HG03439 (cell line): ENCODE measurements around the gene RIPOR3.
"Not testable (repeated sequence)": the region's sequence is repeated elsewhere in the genome, so short reads cannot be mapped to it uniquely, and the experiment has no call there.

ENCODE experiments used
- ATAC-seq: cut with Tn5 transposase; IDR thresholded peaks from one replicate; pipeline ENCODE4 v1.9.1; 2021; ENCODE audit warnings: mild to moderate bottlenecking, moderate library complexity; ENCODE audit not compliant: unreplicated experiment

Gene RIPOR3

DNA sequence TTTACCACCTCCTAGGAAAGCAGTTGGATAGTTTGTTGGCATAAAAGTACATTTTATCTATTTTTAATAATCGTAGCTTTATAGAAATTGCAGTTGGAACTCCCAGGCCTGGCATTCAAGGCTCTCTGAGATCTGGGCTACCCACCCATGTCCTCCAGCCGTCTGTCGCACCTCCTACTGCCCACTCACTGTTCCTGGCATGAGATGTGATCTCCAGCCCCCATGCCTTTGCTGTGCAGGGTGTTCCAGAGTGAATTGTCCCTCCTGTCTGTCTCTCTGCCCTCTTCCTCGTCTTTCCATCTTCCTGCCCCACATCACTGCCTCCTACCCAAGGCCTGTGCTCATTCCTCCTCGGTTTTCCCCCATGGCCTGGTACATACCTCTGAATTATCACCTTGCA lies 130.5 kb downstream of the RIPOR3 start:
- no peak for ATAC-seq

DNA sequence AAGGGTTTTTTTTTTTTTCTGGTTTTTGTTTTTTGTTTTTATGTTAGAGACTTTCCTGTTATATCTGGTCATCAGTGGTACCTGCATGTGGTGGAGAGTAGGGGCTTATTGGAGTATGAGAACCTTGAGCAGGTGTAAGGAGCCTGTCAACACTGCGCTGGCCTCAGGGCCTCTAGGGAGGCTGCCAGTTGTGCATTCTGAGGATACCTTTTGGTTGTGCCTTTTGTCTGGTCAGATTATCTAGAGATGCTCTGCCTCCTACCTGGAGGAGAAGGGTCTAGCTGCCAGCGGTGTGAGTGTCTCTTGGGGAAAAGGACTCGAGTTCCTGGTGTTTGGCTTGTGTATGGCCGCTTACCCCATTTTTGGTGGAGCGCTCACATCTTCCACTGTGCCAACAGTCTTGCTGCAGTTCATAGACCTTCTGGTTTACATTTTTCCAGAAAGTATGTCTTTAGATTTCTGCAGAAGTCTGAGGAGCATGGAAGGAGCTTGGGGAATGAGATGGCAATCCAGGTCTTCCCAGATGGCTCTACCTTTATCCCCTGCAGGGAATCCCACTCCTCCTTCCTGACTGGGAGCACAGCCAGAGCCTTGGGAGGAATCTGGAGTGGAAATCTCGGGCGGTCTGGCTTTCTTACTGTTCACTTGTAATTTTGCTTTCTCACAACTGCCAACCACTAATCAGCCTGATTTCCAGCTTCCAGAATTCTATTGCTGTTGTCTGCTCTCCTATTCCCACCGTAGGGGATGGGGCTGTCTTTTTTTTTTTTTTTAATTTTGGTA lies 131.3 kb downstream of the RIPOR3 start:
- no peak for ATAC-seq

DNA sequence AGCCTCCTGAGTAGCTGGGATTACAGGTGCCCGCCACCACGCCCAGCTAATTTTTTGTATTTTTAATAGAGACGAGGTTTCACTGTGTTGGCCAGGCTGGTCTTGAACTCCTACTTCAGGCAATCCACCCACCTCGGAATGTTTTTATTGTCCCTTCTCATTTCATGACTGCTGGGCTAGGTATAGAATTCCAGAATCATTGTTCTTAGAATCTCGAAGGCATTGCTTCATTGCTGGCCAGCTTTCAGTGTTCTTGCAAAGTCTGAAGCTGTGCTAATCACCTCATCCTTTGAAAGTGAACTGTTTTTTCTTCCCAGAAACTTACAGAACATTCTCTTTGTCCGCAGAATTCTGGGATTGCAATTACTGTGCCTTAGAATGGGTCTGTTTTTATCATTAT lies 132.2 kb downstream of the RIPOR3 start:
- no peak for ATAC-seq

DNA sequence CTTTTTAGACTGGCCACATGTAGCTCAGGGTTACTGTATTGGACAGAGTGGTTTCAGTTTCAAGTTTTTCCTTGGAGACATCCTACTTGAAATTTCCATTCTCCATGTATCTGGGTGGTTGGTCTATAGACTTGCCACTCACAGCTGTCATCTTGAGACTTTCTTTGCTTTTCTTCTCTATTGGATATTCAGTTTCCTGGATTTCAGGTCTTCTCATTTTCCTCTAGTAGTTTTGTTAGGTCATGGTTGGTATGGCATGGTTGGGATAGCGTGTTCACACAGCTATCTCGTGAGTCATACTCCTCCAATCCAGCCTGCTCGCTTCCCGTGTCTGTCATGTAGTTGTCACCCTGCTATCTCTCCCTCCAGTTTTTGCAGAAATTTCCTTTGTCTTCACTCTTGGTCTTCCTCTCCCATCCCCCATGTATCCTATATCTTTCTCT lies 132.8 kb downstream of the RIPOR3 start:
- no peak for ATAC-seq

DNA sequence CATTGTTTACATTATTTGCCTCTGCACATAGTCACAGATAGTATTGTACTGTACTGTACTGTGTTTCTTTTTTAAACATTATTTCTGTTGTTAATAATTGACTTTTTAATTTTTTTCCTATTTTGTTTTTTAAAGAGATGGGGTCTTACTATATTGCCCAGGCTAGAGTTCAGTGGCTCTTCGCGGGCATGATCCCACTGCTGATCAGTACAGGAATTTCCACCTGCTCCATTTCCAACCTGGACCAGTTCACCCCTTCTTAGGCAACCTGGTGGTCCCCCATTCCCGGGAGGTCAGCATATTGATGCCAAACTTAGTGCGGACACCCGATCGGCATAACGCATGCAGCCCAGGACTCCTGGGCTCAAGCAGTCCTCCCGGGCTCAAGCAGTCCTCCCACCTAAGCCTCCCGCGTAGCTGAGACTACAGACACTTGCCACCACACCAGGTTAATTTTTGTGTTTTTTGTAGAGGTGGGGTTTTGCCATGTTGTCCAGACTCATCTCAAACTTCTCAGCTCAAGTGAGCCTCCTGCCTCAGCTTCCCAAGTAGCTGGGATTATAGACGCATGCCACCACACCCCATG lies 133.7 kb downstream of the RIPOR3 start:
- ATAC-seq = no peak

DNA sequence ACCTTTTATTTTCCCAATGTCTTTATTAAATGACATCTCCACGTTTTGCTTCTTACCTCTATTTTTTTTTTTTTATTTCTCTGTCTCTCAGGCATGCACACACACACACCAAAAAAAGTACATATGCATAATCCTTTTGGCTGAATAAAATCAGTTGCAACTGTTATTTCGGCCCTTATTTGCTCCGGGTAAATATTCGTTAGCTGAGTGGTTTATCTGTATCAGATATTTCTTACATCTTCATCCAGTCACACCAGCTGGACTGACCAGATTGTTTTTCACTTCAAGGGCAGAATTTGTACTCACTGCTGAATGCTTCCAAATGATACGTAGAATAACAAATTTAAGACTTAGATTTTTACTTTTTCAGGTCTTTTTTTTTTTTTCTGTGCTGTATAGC lies 135.7 kb downstream of the RIPOR3 start:
- ATAC-seq = no peak

DNA sequence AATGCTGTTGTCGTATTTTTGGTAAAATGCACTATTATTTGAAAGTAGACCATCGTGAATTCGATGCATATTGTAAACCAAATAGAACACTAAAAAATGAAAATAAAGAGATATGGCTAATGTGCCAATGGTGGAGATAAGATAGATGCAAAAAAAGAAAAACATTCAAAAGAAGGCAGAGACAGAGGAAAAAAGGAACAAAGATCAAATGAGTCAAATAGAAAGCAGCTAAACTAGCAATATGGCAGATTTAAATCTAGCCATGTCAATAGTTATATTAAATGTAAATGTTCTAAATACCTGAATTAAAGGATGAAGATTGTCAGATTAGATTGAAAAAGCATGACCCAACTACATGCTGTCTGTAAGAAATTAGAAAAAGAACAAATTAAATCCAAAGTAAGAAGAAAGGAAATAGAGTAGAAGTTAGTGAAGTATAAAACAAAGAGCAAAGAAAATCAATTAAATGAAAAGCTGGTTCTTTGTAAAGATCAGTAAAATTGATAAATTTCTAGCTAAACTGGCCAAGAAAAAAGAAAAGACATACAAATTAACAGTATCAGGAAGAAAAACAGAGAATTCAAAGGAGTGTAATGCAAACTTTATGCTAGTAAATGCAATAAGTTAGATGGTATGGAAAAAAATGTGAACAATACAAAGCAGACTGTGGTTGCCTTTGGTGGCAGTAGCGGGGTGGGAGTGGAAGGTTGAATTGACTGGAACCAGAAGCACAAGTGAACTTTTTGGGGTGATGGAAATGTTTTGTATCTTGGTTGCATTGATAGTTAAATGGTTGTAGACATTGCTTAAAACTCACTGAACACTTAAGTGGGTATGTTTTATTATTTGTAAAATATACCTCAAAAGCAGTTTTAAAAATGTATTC lies 136.4 kb downstream of the RIPOR3 start:
- no peak for ATAC-seq

DNA sequence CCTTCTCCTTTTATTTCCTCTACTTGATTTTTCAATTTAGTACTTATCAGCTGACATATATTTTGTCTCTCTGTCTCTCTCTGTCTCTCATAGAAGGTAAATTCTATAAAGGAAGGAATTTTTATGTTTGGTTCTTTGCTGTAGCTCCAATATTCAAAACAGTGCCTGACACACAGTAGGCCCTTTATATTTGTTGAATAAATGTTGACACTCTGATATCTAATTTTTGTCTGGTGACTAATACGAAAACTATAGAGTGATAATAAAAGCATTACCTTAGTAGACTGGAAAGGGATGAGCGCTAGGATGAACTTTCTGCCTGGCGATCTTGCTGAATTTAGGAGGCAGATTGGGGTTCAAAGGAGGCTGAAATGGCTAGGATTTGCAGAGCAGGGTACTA lies 138.4 kb downstream of the RIPOR3 start:
- ATAC-seq = no peak

DNA sequence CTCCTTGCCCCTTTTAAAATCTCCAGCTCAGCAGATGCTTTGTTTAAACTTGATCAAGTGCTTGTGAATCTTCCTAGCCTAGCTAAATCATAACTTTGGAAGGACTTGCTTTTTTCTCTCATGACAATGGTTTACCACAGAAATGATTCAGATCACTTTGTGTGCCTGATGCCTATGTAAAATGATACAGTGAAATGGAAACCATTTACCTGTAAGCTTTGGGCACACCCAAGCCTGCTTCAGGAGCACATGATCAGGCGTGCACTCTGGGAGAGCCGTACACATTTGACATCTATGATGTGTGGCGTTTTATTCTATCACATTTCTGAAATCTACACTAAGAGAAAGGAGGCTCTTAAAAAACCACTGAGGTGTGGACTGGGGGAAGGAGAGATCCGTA lies 140.1 kb downstream of the RIPOR3 start:
- no peak for ATAC-seq

DNA sequence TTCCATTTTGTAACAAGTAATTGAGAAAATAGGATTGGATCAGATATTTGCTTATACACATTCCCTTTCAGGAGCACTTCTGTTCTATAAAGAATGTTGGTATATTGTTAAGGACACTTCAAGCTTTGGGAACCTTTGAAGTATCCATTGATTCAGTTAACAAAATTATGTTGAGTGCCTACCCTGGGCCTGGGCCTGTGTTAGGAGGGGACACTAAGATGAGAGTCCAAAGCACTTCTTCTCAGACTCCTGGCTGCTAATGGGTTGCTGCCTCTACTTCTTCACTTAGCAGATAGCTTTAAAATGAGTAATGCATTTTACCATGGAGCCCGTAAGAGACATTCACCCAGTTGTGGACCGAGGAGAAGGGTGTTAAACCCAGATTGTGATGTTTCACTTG lies 140.8 kb downstream of the RIPOR3 start:
- no peak for ATAC-seq

DNA sequence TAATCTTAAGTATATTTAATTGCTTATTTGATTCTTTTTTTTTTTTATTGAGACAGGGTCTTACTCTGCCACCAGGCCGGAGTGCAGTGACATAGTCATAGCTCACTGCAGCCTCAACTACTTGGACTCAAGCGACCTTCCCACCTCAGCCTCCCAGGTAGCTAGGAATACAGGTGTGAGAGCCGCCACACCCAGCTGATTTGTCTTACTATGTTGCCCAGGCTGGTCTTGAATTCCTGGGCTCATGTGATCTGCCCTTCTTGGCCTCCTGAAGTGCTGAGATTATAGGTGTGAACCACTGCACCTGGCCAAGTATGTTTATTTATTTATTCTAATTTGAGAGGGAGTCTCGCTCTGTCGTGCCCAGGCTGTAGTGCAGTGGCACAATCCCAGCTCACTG lies 142.9 kb downstream of the RIPOR3 start:
- no peak for ATAC-seq

DNA sequence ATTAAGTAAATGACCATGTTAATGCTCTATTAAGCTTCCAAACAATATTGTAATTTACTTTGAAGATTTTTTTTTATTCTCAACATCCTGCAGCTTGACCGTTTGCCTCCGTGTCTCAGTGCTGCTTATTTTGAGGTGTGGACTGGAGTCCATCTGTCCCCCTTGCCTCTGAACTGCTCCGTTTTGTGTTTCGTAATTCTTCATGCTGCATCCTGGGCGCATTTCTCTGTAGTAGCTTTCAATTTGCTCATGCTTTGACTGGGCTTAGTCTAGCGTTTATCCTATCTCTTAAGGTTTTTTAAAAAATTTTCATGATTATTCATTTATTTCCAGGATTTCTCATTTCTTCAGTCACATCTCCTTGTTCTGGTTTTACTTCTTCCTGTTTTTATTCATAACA lies 143.4 kb downstream of the RIPOR3 start:
- ATAC-seq = no peak

DNA sequence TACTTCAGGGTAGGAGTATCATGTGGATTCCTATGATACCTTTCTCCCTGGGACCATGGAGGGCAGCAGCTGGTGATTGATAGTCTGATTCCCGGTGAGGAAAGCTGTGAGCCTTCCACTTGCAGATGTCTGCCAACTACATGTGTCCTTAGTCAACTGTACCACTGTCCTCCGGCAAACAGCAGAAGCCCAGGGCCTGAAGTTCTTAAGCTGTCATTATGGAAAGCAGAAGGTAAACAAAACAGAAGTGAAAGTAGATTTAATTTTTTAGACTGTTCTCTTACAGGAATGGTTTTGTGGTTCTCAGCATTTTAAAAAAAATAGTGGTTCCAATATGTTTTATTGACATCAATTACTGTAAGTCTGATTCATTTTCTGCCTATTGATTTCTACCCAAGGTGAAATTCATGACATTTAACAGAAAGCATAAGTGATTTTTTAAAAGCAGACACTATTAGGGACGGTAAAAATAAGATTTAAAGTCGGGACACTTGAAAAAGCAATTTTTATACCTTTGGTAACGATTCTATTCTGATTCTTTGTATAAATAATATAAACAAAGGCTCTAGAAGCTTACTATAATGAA lies 144.5 kb downstream of the RIPOR3 start:
- no peak for ATAC-seq

DNA sequence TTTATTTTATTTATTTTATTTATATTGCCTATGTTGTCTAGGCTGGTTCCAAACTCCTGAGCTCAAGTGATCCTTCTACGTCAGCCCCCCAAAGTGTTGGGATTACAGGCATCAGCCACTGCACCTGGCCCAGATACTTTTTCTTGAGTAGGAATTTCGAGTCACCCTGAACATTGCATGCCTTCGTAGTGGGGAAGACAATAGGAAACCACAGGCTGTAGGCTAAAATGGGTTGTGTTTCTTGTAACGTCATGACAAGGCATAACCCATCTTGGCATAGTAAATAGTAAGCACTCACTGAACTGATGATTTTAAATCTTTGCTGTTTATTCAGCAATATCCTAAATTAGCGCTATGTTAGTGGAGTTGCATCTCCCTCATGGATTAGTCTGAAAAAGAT lies 146.2 kb downstream of the RIPOR3 start:
- no peak for ATAC-seq

DNA sequence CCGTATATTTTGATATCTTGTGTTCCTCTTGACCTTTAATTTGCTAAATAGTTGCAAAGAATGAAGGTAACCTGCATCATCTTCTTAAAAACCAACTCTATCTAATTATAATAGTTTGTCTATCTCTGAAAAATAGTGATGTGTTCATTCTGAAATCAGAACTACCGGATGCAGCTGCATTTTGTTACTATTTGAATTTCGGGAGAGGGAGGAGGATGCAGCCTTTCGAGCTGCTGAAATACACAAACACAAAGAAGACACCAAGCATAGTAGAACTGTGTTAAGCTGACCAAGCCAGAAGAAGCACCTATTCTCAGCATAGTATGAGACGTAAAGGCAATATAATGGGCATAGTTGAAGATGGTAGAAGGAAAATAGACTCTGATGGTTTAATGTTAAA lies 148.0 kb downstream of the RIPOR3 start:
- no peak for ATAC-seq

DNA sequence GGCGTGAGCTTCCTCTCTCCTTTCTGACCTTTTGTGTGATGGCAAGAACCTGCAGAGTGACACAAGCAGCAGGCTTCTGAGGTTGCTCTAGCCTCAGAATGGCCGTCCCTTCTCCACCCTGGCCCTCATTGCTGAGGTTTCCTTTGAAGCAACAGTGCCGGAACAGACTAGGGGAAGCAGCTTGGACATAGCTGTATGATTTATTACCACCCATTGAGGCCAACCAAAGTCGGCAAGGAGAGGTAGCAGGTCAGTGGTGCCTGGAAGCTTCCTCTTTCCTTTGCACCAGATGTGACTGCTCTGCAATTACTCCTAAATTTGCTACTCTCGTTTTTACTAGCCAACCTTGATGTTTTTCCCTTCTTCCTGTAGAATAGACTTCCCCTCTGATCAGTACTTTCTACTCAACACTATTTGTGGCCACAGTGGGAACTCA lies 149.7 kb downstream of the RIPOR3 start:
- ATAC-seq = no peak

DNA sequence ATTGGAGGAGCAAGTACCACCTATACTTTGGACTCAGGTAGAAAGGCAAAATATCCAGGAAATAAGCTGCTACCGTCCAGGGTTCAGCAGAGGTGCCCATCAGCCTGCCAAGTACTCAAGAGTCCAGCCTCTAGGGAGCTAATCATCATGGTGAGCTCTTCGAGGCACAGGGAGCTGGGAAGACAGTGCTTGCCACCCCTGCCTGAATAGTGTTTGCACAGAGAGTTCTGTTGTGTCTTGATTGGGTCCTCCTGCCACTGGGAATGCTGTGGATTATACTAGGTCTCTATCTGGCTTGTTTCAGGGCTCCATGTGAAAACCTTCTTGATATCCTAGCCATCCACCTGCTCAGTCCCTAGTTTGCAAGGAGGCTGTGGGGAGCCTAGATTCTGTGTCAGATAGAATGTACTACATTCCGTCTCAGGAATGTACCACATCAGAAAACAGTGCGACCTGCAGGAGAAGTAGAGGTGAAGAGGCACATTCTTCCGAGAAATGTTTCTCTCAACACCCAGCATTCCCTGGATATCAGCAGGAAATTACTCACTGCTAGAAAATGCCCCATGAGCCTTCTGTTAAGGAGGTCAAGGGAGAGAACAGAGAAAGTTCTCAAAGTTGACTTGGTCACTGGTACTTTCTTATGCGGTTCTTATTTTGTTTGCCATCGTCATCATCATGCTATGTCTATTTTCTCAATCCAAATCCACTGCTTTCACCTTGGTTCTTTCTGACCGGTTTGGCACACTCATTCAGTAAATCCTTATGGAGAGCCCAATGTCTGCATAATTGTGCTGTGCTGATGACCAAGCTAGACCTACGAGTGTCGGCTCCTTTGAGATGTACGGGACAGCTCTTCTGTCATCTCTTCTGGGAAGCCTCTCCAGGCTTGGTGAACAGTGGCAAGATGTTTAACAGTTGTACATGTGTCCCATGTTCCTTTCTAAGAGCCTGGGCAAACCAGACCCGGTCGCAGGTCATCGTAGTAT lies 150.4 kb downstream of the RIPOR3 start:
- ATAC-seq = no peak

DNA sequence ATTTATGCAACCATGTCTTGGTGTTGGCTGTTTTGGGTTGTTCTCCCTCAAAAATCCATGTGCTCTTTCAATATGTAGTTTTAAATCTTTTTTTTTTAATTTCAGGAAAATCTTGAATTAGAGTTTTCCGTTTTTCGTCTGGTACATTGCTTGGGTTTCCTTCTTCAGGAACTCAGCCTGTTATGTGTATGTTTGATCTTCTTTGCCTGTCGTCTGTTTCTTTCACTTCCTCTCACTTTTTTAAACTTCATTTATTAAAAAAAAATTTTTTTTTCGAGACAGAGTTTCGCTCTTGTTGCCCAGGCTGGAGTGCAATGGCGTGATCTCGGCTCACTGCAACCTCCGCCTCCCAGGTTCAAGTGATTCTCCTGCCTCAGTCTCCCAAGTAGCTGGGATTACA lies 151.5 kb downstream of the RIPOR3 start:
- not testable (repeated sequence) for ATAC-seq

DNA sequence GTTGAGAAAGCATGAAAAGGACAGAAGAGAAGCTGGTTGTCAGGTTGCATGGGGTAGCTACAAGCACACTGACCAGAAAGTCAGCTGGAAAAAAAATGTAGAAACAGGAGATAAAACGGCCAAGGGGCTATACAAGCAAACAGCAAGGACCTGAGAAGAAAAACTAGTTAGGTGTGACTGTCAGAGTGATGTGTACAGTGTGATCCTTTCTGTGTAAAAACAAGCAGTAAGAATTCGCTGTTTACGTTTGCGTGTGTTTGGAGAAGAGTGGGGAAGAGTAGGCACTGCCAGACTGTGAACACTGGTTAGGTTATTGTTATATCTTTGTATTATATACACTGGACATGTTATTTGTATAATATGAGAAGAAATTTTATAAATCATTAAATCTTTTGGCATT lies 153.1 kb downstream of the RIPOR3 start:
- ATAC-seq = no peak

DNA sequence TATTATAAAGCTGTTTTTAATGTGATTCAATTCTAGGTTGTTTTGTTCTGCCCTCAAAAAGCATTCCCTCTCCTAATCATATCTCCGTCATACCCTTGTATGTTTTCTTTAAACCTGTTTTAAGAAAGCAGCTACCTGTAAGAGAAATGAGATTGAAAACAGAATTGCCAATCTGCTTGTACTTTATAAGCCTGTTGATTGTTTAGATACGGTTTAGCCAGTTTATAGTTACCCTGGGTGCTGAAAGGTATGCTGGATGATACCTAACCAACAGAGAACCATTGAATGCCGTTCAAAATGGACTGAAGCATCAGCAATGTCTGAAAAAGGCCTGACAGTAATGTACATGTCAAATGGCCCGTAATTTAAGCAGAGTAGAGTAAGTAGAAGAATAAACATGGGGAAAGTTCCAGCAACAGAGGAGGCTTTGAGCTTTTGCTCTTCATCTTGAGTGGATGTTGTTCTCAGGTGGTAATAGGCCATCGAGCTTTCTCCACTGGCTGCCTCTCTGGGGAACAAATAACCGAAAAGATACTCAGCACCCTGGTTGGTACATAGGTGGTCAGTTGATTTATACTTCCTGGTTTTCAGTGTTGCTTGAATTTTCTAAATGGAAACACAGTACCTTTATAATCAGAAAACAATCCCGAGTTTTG lies 153.7 kb downstream of the RIPOR3 start:
- ATAC-seq = no peak
